Stimulated activated CD4-positive, alpha-beta T cell treated with anti-CD3 and anti-CD28 coated beads, Interleukin-4, amount 100 ng/mL, for 24 hours (primary cell): ENCODE results near the gene MYOF.
"Not testable (repeated sequence)": the region's sequence is repeated elsewhere in the genome, so short reads cannot be mapped to it uniquely, and the experiment has no call there.

Experiments
- DNase-seq: peaks from one replicate; pipeline ENCODE4 v3.0.0-alpha.2; 2020

MYOF gene

DNA sequence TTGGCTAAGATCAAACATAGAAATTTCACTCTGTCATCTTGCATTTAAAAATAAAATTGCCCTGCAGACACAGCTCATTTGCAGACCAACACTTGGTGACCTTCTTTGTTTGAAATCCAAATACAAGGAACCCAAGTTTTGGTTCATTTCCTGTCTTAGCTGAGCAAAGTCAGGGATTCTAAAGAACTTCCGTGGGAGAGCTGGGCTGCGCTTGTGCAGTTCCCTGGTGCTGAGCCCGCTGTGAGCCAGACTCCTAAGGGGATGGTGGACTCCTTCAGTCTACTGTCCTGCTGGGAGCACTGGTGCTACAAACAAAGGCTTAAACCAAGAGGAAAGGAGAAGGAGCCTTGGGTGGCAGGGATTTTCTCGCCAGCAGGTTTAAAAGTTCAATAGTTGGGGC lies 60.0 kb downstream of the MYOF start:
- no peak for DNase-seq

DNA sequence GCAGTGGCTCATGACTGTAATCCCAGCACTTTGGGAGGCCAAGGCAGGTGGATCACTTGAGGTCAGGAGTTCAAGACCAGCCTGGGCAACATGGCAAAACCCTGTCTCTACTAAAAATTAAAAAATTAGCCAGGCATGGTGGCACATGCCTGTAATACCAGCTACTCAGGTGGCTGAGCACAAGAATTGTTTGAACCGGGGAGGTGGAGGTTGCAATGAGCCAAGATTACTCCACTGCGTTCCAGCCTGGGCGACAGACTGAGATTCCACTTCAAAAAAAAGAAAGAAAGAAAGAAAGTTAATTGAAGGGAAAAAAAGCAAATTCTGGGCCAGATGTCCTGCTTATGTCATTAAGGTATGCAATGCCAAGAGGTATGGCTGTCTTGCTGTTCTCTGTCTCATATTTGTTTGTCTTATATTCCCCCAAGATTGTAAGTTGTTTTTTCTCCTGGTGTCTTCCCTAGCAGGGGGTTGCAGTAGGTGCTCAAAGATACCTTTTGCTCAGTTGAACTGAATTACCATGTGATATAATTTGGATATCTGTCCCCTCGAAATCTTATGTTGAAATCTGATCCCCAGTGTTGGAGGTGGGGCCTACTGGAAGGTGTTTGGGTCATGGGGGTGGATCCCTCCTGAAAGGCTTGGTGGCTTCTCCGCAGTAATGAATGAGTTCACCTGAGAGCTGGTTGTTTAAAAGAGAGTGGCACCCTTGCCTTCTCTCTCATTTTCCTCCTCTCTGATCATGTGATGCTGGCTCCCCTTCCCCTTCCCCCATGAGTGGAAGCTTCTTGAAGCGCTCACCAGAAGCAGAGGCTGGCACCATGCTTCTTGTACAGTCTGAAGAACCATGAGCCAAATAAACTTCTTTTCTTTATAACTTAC lies 60.9 kb downstream of the MYOF start:
- no peak for DNase-seq

DNA sequence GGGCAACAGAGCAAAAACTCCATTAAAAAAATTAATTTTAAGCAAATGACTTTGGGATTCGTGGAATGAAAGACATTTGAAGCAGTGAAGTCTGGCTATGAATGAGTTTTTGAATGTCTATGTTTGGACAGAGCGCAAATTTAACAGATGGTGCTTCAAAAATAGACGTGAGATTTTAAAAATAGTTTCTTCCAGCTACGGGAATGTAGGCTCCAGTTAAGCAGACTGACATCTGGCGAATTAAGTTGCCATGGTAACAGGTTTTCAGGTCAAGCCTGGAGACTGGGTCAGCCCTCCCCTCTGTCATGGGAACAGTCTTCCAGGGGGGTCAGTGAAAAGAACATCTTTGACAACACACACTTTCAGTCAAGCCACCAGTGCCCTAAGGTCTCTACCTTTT lies 62.0 kb downstream of the MYOF start:
- DNase-seq: no peak

DNA sequence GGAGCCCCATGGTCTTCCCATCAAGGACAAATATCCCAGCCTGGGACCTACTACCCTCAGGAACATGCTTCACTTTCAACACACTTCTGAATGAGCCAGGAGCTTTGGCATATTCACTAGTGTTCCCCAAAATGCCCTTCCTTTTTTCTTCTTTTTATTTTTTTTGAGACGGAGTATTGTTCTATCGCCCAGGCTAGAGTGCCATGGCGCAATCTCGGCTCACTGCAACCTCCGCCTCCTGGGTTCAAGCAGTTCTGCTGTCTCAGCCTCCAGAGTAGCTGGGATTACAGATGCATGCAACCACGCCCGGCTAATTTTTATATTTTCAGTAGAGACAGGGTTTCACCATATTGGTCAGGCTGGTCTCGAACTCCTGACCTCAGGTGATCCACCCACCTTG lies 63.1 kb downstream of the MYOF start:
- not testable (repeated sequence) for DNase-seq

DNA sequence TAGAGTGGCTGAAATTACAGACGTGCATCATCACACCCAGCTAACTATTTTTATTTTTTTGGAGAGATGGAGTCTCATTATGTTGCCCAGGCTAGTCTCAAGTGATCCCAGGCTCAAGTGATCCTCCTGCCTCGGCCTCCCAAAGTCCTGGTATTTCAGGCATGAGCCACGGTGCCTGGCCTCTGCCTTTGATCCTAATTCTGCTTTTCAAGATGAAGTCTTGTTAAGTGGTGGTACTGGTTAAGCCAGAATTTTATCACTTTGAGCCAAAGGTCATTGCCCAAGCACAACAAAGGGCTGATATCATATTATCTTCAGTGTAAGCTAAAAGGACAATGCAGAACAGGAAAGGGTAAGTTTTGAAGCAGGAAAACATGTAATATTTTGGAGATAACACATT lies 64.2 kb downstream of the MYOF start:
- no peak for DNase-seq

DNA sequence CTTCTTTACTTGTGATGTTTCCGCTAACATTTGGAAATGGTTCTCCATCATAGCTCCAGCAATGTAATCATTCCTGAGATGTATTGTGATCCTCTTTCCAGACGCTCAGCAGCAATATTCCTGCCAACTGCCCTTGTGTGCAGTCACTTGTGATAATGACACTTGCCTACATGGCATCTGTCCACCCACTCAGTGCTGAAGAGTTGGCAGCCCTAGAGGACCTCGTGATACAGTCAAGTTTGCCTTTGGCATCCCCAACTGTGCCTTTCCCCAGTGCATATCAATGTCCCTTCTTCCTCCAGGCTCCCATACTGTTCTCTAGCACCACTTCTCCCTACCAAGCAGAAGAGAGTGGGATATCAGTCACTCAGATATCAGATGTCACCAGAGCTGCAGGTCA lies 64.9 kb downstream of the MYOF start:
- no peak for DNase-seq

DNA sequence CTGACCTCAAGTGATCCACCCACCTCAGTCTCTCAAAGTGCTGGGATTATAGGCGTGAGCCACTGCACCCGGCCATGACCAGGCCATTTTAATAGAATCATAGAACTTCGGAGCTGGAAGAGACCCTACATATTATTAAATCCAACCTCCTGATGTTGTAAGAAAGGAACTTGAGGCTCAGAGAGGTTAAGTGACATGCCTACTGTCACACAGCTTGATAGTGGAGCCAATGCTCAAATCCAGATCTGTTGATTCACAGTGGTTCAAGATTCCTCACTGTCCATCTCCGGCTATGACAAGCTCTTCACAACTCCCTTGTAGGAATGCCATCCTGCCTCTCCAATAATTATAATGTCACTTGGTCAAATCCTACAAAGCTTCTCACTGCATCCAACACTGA lies 65.3 kb downstream of the MYOF start:
- no peak for DNase-seq

DNA sequence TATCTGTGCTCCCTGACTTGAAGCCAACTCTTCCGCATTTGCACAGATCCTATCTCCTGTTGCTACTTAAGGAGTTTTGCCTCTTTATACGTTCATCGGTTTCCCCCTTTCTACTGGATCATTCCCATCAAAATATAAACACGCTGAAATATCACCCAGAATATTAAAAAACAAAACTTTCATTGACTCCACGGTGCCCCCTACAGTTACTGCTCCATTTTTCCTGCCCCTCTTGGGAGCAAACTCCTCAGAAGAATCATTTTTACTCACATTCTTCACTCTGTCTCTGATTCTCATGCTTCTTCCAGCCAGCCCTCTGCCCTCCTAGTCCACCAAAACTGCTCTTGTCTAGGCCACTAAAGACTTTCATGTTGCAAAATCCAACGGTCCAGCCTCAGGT lies 66.4 kb downstream of the MYOF start:
- DNase-seq: no peak

DNA sequence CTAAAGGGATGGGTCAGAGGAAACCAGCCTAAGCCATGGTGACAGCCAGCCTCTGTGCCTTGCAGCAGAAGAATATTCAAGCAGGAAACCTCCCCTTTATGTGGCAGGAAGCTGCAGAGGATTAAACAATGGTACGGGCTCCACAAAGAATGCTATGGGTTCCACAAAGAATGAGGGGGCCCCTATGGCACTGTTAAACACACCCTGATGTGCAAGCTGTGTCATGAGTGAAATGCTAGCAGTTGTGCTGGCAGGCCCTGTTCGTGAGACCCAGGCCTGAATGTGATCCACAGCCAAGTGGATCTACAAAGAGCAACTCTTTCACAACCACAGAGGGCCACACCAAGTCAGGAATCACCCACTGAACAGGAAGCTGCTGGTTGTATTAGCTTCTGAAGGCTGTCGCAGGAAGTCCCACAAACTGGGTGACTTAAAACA lies 68.9 kb downstream of the MYOF start:
- DNase-seq: peak; percentile 19

DNA sequence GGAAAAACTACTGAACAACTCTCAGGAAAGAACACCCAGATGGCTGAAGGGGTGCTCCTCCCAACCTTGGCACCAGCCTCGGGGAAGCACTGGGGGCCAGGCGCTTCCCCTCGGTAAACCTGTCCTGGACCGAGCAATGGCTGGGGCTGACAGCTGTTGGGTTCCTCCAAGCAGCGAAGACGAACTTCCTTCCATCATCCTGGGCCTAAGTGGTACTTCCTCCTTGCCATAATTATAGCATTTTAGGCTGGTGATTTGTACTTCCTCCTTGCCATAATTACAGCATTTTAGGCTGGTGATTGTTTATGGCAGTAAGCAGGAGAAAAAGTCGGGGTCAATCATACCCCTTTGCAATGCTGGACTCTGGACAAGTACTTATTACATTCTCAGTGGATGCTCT lies 69.3 kb downstream of the MYOF start:
- DNase-seq: no peak

DNA sequence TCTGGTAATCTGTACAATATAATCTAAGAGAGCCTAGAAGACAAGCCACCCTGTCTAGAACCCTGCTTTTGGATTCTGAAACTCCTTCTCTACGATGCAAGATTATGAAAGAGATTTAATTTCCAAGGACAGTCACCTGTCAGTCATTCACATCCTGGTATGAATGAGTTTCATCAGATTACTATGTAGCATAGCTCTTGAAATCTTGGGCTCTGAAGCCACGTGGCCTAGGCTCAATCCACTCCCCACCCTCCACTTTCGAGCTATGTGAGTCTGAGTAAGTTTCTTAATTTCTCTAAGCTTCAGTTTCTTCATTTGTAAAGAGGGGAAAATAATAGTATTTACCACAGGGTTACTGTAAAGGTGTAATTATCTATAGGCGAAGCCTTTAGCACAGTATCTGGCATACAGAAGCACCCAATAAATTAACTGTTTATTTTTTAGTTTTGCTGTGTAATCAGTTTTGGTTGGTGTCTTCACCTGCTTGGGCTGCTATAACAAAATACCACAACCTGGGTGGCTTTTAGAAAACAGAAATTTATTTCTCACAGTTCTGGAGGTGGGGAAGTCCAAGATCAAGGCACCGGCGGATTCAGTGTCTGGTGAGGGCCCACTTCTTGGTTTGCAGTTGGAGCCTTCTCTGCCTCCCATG lies 71.3 kb downstream of the MYOF start:
- DNase-seq: no peak

DNA sequence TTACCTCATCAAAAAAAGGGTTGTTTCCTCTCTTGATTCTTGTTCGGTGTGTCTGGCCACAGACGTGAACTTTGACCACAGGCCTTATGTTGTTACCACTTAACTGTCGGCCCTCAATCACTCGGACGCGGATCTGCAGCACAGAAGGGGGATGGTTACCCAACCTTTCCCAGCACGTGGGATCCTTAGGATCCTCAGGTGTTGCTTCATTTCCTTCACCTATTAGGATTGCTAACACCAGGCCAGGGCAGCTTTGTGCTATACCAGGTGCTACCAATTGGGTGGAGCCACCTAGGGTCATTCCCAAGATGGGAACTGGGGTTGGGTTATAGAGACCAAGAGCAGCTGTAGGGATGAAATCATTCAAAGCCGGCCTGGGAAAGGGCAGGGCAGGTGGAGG lies 73.4 kb downstream of the MYOF start:
- no peak for DNase-seq

DNA sequence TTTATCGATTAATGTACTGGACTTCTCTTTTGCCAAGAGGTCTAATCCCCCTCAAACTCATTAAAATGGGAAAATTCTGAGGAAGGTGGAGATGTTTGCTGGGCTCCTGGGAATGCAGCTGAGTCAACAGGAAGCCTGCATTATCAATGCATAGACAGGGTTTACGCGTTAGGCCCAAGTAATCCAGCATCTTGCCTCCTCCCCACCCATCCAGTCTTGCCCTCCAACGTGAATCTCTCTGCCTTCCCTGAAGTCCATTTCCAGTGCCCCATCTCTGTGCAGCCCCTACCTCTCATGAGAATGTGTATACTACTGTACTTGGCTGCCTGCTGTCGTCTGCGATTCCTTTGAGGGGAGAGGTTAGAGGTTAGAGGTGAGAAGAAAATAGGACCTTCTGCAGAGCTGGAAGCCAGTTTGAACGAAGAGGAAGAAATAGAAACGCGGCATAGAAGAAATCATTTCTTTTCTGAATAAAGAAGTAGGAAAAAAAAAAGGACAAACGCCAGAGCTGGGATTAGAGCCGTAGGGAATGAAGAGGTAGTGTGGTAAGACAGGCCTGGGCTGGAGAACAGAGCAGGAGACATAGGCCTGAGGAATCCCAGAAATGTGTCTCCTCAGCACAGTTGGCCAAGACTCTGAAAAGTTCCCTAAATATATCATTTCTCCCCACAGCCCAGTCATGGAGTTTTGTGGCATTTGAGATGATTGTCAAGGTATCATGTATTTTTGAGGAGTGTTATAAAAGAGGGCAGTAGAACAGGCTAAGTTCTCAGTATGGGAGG lies 75.6 kb downstream of the MYOF start:
- DNase-seq: no peak

DNA sequence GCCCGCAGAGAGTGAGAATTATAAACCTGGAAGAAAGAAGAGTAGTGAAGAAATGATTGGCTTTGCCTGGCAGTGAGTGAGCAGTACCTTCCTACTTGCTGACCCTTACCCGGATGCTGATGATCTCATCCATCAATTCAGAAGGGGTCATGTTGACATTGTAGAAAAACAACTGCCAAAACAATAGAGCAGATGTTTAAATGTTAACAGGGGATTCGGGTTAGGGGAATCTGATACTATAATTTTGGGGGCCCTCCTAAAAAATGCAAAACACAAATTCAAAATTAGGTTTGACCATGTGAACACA lies 78.1 kb downstream of the MYOF start:
- DNase-seq: no peak

DNA sequence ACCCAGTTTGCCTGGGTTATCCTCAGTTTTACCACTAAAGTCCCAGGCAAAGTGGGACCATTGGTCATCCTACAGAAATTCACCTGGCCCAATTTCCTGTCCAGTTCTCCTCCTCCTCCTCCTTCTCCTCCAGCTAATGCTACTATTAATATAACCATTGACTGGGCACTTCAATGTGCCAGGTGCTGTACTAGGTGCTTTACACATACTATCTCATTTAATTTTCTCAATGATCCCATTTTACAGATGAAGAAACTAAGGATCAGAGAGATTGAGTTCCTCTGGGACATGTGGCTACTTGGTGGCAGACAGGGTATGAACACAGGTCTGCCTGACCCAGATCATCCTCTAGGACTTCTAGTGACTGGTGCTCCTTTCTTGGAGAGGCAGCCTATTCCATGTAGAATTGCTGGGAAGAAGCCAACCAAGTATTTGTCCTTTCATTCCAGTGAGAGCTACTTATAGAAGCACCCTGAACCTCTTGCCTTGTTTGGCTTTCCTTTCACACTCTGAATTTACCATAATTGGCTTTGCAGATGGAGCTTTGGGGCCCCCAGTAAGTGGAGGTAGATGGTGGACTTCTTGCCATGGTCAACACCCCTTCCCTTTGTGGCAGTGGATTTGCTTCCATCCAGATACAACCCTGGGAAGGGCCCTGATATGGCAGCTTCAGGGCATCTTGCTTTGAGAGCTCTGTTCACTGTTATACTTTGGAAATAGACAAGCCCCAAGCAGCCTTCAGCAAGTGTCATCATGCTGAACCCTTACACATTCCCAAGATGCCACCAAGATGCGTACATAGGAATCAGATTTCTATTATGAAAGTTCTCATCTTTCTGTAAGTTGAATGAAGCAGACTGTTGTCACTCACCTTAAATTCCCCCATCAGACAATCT lies 78.7 kb downstream of the MYOF start:
- no peak for DNase-seq

DNA sequence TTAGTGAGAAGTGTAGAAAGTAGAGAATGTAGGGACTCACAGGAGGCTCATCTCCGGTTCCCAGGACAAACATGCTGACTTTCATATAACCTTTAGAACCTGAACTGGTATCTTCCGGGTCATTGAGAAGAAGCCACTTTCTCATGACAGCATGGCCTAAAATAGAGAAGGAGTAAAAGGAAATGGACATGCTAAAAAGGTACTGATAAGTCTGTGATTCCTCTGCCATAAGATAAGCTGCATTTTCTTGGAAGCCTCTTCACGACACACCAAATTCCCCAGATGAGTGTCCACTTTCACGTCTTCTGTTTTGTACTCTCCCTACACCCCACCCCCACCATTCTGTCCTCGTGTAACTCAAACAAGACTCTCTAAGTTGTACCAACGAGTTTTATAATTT lies 79.9 kb downstream of the MYOF start:
- no peak for DNase-seq

DNA sequence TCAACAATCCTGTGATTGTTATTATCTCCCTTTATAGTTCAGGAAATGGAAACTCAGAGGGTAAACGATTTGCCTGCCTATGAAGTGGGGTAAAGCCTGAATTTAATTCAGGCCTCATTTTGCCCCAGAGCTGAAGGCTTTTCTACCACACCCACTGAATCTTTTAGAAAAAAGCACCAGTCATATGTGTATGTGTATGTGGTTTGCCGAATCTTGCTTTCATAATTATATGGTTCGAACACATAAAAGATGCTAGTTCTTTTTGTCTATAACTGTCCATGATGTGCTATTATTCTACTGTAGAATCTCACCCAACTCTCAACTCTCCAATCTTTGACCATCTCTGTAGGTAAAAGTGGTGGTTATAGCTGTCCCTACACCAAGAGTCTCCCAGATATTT lies 83.6 kb downstream of the MYOF start:
- DNase-seq: no peak

DNA sequence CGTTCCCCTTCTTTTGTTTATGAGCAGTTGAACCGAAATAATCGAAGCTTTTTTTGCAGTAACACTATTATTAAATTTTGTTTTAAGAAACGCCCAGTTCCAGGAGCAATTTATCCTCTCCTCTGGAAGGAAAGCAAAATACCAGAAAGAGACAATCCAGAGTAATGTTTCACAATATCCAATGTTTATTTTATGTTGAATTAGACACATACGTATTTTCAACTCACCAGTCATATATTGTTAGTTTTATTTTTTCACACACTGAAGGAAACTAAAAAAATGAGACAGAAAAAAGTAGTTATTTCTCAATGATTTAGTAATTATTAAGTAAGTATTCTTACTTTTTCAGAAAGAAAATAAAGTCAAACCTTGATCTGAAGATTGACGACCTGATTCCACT lies 85.1 kb downstream of the MYOF start:
- DNase-seq: no peak

DNA sequence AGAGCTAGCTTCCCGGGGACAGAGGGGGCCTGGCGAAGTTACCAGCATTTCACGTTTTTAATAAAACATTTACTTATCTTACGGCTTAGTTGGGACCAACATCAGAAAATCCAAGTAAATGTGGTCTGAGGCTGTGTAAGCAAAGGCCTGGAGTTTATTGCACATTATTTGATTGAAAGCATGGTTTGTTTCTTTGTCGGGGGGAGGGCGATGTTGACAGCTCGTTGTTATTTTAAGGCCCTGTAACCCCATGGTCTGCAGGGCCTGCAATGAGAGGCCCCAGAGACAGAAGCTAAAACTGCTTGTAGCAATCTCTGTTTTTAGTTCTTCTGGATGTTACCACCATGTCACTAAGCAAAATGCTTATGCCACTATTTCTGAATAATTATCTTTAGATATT lies 88.9 kb downstream of the MYOF start:
- no peak for DNase-seq

DNA sequence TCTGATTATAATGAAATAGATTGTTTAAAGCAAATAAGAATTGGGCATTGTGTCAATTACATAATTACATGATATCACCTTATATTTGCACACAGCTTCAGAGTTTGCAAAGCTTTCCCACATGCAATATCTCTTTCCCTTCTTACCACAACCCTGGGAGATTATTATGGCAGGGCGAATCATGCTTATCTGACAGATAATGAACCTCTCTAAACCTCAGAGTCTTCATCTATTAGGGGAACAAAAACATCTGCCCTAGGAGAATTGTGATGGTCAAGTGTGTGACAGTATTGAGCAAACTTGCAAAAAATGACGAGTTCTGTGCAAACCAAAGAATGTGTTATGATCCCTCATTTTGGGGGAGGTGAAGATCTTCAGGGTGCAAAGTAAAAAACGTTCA lies 90.0 kb downstream of the MYOF start:
- DNase-seq: no peak

DNA sequence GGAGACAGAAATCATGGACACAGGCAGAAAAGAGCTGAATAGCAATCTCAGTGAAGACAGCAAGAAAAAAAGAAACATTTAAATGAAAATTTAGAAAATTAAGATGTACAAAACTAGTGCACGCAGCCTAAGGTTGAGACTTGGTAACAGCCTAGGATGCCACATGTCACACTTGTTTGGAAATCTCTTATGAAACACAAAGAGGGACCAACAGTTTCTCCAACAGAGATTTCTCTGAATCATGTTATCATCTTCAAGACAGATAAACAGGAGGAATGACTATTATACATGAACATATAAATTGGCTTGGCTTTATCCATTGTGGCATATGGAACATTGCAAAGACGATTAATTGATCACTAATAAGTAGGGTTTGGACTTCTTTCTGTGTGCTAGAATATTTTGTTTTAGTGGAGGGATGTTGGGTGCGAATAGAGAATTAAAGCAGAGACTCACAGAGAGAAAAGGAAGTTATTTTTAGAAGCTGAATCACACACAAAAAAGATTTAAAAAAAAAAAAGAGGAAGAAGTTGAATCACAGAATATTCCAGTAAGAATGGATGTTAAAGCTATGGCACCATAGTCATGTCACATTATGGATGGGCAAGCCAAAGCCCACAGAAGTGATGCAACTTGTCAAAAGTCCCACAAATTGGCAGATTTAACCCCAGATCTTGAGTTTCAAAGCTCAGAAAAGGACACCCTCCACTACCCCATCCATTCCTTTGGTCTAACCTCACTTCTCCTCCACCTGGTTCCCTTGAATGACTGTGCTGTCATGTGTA lies 91.6 kb downstream of the MYOF start:
- DNase-seq: no peak
